GM19455 (cell line): ENCODE data around the gene CALHM1.
"Not testable (repeated sequence)": the region's sequence is repeated elsewhere in the genome, so short reads cannot be mapped to it uniquely, and the experiment has no call there.

ENCODE experiments used
- ATAC-seq: cut with Tn5 transposase; IDR thresholded peaks from one replicate; pipeline ENCODE4 v1.9.1; 2021; ENCODE audit not compliant: unreplicated experiment

Gene CALHM1

DNA sequence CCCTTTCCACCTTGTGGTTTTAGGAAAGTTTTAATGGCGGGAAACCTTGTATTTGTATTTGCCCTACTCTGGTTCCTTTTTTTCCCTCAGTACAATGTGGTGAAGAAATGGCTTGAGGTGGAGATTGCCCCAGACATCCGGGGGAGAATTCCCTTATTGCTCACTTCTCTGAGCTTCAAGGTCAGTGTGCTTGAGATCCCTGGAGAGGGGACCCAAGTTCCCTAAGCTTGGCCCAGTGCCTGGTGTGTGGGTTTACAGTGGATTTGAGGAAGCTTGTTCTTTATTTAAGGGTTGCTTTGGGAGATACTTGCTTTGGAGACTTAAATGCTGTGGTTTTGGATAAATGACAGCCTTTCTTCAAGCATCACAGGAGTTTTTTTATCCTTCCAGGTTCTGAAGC, 24.8 kb downstream of the CALHM1 start:
- ATAC-seq = no peak

DNA sequence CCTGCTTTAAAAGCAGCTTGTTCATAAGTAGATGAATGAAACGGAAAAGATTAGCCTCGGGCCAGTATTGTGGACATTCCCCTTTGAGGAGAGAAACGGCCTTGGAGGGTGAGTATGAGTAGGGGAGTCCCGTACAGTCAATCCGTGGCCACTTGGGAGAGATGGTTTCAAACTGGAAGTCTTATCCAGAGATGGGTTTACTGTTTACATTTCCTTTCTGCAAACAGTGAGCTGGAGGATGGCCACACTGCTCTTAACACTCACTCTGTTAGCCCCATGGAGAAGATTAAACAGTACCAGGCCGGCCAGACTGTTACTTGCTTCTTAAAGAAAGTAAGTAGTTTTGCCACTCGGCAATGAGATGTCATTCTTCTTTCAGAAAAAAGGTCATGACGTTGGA, 26.8 kb downstream of the CALHM1 start:
- ATAC-seq = no peak

DNA sequence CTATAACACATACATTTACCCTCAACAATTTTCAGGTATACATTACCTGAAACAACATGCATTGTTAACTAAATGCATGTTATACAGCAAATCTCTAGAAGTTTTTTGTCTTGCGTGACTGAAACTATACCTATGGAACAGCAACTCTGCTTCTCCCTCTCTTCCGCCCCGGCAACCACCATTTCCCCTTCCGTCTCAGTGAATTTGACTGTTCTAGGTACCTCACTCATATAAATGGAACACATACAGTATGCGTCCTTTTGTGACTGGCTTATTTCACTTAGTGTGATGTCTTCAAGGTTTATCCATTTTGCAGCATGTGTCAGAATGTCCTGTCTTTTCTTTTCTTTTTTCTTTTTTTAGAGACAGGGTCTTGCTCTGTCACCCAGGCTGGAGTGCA, 29.1 kb downstream of the CALHM1 start:
- no peak for ATAC-seq

DNA sequence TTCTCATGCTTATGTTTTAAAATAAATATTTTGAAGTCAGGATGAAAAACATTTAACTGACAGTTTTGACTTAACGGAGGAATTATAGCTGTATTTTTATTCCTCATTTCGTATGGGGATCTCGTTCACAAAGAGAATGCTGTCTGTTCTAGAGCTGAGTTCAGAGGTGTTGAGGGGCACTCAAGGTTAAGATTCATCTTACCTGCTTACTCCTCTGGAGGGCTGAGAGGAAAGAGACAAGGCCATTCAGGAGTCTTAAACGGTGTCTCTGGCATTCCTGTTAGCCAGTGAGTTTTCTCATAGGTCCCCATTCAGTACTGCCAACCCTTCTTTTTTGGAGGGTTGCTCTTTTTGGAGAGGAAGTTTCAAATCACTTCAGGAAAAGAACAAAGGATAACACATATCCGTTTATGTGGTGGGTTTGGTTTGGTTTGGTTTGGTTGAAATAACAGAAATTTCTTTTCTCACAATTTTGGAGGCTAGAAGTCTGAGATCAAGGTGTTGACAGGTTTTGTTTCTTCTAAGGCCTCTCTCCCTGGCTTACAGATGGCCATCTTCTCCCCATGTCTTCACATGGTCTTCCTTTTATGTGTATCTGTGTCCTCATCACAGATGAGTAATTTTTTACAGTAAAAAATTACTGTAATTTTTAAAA, 29.6 kb downstream of the CALHM1 start:
- ATAC-seq = no peak

DNA sequence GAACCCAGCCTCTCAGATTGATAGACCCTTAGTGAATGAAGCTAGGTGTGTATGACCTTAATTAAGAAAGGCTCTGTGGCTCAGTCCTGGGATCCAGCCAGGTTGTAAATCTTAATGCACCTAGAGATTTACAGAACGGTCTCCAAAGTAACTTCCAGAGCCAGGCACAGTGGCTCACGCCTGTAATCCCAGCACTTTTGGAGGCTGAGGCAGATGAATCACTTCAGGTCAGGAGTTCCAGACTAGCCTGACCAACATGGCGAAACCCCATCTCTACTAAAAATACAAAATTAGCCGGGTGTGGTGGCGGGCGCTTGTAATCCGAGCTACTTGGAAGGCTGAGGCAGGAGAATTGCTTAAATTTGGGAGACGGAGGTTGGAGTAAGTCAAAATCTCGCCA, 30.8 kb downstream of the CALHM1 start:
- ATAC-seq = no peak

DNA sequence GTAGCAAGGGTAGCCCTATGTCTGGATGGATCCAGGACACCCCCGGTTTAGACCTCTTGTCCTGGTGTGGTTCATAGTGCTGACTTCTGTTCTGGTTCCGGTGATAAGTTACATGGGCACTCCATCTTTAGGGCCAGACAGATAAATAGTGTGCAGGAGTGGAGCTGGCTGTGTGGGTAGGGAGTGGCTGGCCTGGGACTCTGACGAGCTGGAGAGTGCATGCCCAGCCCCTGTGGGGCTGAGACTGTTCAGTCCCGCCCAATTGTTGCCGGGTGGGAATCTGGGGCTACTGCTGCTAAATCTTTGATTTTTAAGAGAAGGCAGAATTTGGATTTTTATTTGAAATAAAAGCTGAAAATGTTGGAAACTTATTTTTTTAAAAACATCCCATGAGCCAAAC, 35.0 kb downstream of the CALHM1 start:
- ATAC-seq = no peak

DNA sequence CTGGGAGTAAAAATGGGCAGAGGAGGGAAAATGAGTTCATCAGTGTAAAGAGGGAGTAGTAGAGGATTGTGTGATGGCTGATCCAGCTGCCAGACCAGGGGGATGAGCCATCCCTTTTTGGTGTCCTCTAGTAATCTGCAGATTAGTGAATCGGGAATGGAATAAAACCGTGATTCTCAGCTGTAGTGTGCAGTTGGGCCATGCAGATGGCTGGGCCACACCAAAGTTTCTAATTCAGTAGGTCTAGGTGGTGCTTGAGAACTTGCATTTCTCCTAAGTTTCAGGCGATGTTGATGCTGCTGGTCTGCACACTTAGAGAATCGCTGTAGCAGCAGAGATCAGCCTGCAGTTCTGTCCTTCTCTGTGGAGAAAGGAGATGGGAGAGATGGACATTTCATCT, 39.6 kb downstream of the CALHM1 start:
- no peak for ATAC-seq

DNA sequence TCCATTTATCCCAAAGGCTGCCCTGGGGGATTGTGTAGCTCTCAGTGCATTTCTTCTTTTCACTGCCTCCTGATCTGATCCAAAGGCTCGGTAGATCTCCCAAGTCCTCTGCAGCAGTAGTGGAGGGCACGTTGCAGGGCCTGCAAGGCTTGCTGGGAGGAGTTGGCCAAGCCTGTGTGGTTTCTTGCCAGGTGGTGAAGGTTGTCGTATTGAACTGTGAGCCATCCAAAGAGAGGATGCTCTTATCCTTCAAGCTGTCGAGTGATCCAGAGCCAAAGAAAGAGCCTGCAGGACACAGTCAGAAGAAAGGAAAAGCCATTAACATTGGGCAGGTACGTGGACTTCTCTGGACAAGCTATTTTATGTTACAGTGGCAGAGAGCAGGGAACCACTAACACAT, 41.1 kb downstream of the CALHM1 start:
- no peak for ATAC-seq

DNA sequence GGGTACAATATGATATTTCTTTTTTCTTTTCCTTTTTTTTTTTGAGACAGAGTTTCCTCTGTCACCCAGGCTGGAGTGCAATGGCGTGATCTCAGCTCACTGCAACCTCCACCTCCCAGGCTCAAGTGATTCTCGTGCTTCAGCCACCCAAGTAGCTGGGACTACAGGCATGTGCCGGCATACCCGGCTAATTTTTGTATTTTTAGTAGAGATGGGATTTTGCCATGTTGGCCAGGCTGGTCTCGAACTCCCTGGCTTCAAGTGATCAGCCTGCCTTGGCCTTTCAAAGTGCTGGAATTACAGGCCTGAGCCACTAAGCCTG, 41.6 kb downstream of the CALHM1 start:
- not testable (repeated sequence) for ATAC-seq

DNA sequence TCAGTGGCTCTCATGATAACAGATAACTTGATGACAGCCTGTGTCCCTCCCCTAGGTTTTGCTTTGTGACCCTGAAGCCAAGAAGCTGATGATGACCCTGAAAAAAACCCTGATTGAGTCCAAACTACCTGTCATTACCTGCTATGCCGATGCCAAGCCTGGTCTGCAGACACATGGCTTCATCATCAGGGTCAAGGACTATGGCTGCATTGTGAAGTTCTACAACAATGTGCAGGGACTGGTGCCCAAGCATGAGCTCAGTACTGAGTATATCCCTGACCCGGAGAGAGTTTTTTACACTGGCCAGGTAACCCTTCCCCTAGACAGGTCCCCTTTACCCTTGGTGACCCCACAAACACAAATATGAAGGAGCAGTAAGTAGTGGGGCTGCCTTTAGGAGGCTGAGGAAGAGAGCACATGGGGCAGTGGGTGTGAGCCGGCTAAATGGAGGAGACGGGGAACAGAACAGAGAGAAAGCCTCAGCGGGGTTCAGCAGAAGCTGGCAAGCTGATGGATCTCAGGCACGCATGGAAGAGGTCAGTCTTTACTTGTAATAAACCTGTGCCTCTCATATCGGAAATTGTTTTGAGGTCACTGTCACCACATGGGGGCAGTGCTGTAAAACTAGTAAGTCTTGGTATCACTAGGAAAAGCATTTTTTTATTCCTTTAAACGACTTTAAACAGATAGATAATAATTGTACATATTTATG, 42.1 kb downstream of the CALHM1 start:
- ATAC-seq = no peak

DNA sequence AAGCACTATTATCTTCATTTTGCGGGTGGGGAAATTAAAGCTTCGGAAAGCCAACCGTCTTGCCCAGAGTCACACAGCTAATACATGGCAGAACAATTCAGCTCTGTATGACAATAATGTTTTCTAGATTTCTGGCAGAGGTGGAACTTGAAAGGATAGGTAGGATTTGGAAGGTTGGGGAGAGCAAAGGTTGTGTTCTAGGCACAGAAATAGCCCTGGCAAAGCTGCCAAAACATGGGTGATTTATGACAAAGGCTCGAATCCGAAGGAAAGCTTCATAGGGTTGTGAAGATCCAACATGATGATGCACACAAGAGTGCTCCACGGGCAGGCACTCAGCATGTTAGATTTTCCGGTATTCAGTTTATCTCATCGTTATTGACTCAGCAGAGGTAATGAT, 43.1 kb downstream of the CALHM1 start:
- no peak for ATAC-seq

DNA sequence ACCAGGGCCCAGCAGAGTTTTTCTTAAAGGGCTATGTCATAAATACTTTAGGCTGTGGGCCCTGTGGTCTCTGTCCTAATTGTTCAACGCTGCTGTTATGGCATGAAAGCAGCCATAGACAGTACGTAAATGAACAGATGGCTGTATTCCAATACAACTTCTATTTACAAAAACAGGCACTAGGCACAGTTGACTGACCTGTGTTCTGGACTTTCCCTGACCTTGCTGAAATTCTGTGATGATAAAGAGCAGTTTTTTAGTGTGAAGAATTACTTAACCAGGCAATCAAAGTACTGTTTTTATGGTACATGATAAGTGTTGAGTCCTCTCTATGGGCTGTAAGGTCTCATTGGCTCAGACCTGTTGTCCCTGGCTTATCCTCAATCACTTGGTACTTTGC, 45.1 kb downstream of the CALHM1 start:
- no peak for ATAC-seq
